Calu3 (cell line): ENCODE data around the gene LTBP2. TPM values are rescaled to one million over a fixed set of nuclear protein-coding genes. Genes with fewer than 3 reads are reported as not detected.
"Not testable (repeated sequence)": the region's sequence is repeated elsewhere in the genome, so short reads cannot be mapped to it uniquely, and the experiment has no call there.

Experiments used
- BruUV-seq: library from RNA; stranded (reverse); fragments of 400-500 nt; replicated peaks from 2 replicates; lab custom pipeline; 2021; lab: Mats Ljungman, UMichigan
- CTCF ChIA-PET: fragments of 300-600 bp; sonication (Branson Sonifier 250); formaldehyde crosslinking; loops from one replicate; lab custom pipeline; 2022; ENCODE audit warnings: antibody characterized with exemption; lab: Charles Lee
- DNase-seq: peaks from one replicate; pipeline ENCODE4 v3.0.0; 2022
- H3K27ac Mint-ChIP-seq: one replicate; pipeline ENCODE4 v1.8.0; 2022; ENCODE audit warnings: mixed read lengths; ENCODE audit not compliant: unreplicated experiment
- H3K27me3 Mint-ChIP-seq: one replicate; pipeline ENCODE4 v1.8.0; 2022; ENCODE audit warnings: mixed read lengths; ENCODE audit not compliant: unreplicated experiment
- H3K36me3 Mint-ChIP-seq: one replicate; pipeline ENCODE4 v1.8.0; 2022; ENCODE audit warnings: mild to moderate bottlenecking, moderate library complexity, mixed read lengths; ENCODE audit not compliant: insufficient read depth, unreplicated experiment
- H3K4me1 Mint-ChIP-seq: one replicate; pipeline ENCODE4 v1.8.0; 2022; ENCODE audit warnings: mild to moderate bottlenecking, low read depth, mixed read lengths; ENCODE audit not compliant: unreplicated experiment
- H3K4me3 Mint-ChIP-seq: one replicate; pipeline ENCODE4 v1.8.0; 2022; ENCODE audit warnings: mild to moderate bottlenecking, low read depth, moderate library complexity, mixed read lengths; ENCODE audit not compliant: unreplicated experiment
- H3K9me3 Mint-ChIP-seq: one replicate; pipeline ENCODE4 v1.8.0; 2022; ENCODE audit warnings: low read depth, mixed read lengths; ENCODE audit not compliant: unreplicated experiment
- intact Hi-C: fragments of 100-400 bp; cut with micrococcal nuclease; formaldehyde crosslinking; loops from one replicate; pipeline ENCODE4 v1.10.0; 2022; ENCODE audit not compliant: unreplicated experiment
- total RNA-seq: library from RNA; stranded (reverse); gene quantifications from 2 replicates; pipeline ENCODE4 v1.2.3, GENCODE V29; 2022
- TF ChIP-seq, protein P1 (sequence below): fragments of 200-600 bp; IDR thresholded peaks from one replicate; pipeline ENCODE4 v1.8.0; 2022; ENCODE audit warnings: antibody characterized with exemption; ENCODE audit not compliant: unreplicated experiment

Gene LTBP2
- total RNA-seq, 1 experiment from 2014 or later: 4.3 TPM

GRCh38 chr14:74459289-74459946 lies 152.6 kb downstream of the LTBP2 start:
- no peak overlapping the region for H3K27ac Mint-ChIP-seq
- peaks cover 38% of the 10 kb centered on the region for H3K27me3 Mint-ChIP-seq
- intact Hi-C loops: no loop called here
- DNase-seq: peak; percentile 64
- no peaks in the 10 kb centered on the region for H3K4me1 Mint-ChIP-seq
- TF ChIP-seq, protein P1, sequence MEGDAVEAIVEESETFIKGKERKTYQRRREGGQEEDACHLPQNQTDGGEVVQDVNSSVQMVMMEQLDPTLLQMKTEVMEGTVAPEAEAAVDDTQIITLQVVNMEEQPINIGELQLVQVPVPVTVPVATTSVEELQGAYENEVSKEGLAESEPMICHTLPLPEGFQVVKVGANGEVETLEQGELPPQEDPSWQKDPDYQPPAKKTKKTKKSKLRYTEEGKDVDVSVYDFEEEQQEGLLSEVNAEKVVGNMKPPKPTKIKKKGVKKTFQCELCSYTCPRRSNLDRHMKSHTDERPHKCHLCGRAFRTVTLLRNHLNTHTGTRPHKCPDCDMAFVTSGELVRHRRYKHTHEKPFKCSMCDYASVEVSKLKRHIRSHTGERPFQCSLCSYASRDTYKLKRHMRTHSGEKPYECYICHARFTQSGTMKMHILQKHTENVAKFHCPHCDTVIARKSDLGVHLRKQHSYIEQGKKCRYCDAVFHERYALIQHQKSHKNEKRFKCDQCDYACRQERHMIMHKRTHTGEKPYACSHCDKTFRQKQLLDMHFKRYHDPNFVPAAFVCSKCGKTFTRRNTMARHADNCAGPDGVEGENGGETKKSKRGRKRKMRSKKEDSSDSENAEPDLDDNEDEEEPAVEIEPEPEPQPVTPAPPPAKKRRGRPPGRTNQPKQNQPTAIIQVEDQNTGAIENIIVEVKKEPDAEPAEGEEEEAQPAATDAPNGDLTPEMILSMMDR: no peak
- no peaks in the 10 kb centered on the region for H3K36me3 Mint-ChIP-seq
- CTCF ChIA-PET: no interaction called here
- no TSS peak for BruUV-seq
- H3K4me3 Mint-ChIP-seq: no peak overlapping the region
- no peaks in the 10 kb centered on the region for H3K9me3 Mint-ChIP-seq

- no TSS peak for BruUV-seq
- TF ChIP-seq, protein P1: no peak
- Mint-ChIP-seq H3K4me3 (no peak overlapping the region), H3K27ac (no peak overlapping the region), H3K27me3 (peaks cover 34% of the 10 kb centered on the region), H3K36me3 (no peaks in the 10 kb centered on the region), H3K4me1 (no peaks in the 10 kb centered on the region), H3K9me3 (peaks cover 3% of the 10 kb centered on the region)
- intact Hi-C loops: no loop called here
- CTCF ChIA-PET: interaction anchor here (1.6 kb wide), 1 partner anchor 57 kb away, joined by 8 read pairs; no protein-coding TSS in a partner anchor
- DNase-seq: no peak
These were observed 154.5 kb downstream of the LTBP2 start for GRCh38 chr14:74457565-74457895.

DNA sequence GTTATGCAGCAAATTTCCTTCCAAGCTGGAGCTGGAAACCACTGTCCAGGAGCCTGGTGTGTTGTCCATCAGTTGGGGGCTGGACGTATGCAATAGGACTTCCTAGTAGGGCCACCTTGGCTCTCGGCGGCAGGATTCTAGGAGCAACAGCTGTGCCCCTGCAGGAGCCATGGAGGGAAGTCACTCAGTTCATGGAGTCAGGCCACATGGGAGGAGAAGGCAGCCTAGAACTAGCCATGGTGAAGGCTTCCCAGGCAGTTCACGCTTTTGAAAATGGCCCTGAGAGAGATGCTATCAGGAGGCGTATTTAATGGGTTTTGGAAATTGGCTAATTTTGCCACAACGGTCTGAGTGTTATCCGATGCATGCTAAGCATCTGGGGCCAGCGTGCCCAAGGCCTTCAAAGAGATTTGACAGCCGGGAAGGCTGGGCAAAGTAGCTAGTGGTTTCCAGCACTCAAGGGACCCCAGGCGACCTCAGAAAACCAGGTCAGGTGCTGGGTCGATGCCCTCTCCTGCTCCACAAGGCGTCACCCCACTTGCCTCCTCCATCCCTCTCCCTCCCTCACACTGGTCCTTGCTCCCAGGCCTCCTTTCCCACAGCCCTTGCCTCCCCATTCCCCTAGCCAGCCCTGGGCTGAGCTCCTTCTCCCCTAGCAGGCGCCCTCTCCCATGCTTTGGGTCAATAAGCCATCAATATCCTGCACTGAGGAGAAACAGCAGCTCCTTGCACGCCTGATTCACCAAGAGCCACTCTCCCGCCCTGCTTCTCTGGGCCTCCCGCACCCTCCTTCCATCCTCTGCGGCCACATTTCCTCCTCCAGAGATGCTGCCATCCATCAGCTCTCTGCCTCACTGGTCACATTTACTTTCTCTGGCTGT lies 155.1 kb downstream of the LTBP2 start:
- no peak overlapping the region for H3K27ac Mint-ChIP-seq
- H3K27me3 Mint-ChIP-seq: peaks cover 36% of the 10 kb centered on the region
- no peaks in the 10 kb centered on the region for H3K36me3 Mint-ChIP-seq
- no peaks in the 10 kb centered on the region for H3K4me1 Mint-ChIP-seq
- no peak overlapping the region for H3K4me3 Mint-ChIP-seq
- CTCF ChIA-PET: interaction anchor here (1.6 kb wide), 1 partner anchor 56 kb away, joined by 8 read pairs; no protein-coding TSS in a partner anchor
- no TSS peak for BruUV-seq
- TF ChIP-seq, protein P1: no peak
- no peak for DNase-seq
- H3K9me3 Mint-ChIP-seq: peaks cover 3% of the 10 kb centered on the region
- intact Hi-C loops: no loop called here

DNA sequence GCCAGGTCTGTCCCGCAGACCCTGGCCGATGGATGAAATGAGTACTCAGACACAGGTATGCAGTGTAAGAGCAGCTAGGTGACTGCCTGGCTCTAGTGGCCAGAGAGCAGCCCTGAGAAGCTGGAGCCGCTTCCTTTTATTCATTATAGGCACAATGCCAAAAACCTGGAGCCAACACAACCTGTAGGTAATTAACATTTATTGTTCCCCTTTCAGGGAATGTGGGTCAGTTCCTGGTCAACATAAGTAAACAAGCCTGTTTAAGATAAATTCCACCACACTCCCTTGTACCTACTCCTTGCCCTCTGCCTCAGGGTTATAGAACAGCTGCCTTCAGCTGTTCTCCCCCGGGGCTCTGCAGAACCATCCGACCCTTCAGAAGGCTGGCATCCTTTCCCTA lies 157.6 kb downstream of the LTBP2 start:
- H3K4me3 Mint-ChIP-seq, intact Hi-C loops, H3K4me1 Mint-ChIP-seq, H3K27ac Mint-ChIP-seq, H3K36me3 Mint-ChIP-seq, H3K9me3 Mint-ChIP-seq, CTCF ChIA-PET, DNase-seq, BruUV-seq: not testable (repeated sequence)
- H3K27me3 Mint-ChIP-seq: peaks cover 27% of the 10 kb centered on the region

Other genes with a start within 250 kb of the LTBP2 start
- gene SYNDIG1L, start 186.0 kb downstream of the LTBP2 start, total RNA-seq: not detected in 2 replicates
- 122 and 142 TPM in 2 replicates for gene NPC2, start 118.9 kb downstream of the LTBP2 start, total RNA-seq
- gene ISCA2, start 118.5 kb downstream of the LTBP2 start, total RNA-seq: 23.7 and 26.9 TPM in 2 replicates
- 31.9 and 40.3 TPM in 2 replicates for gene AREL1, start 100.8 kb upstream of the LTBP2 start, total RNA-seq
- gene FCF1, start 100.9 kb upstream of the LTBP2 start, total RNA-seq: 58.0 and 60.9 TPM in 2 replicates
- 66.5 and 67.5 TPM in 2 replicates for gene YLPM1, start 151.1 kb upstream of the LTBP2 start, total RNA-seq